ENCODE results near the gene CLRN3.

CLRN3 gene

GRCh38 chr10:127887541-127888415 lies 5.0 kb downstream of the CLRN3 start:
- no peaks in the 10 kb centered on the region for H3K9me3 Mint-ChIP-seq
- H3K36me3 Mint-ChIP-seq (ENCODE audit: insufficient read depth) = no peaks in the 10 kb centered on the region
- no peak overlapping the region for H3K4me3 Mint-ChIP-seq
- H3K27ac Mint-ChIP-seq (ENCODE audit: low read depth) = no peak overlapping the region
- DNase-seq (ENCODE audit: low spot score in 2 of 2) = no peak
- H3K4me1 Mint-ChIP-seq = no peaks in the 10 kb centered on the region
- H3K27me3 Mint-ChIP-seq = peaks cover 34% of the 10 kb centered on the region
- ATAC-seq (replicated peaks; ENCODE audit: extremely low read depth, poor library complexity, severe bottlenecking) = no peak

- Mint-ChIP-seq H3K27me3 (peaks cover 31% of the 10 kb centered on the region), H3K4me3 (no peak overlapping the region), H3K9me3 (no peaks in the 10 kb centered on the region), H3K36me3 (ENCODE audit: insufficient read depth) (no peaks in the 10 kb centered on the region), H3K27ac (ENCODE audit: low read depth) (no peak overlapping the region), H3K4me1 (no peaks in the 10 kb centered on the region)
- no peak for DNase-seq (ENCODE audit: low spot score in 2 of 2)
- ATAC-seq (replicated peaks; ENCODE audit: extremely low read depth, poor library complexity, severe bottlenecking) = no peak
These were observed 6.2 kb downstream of the CLRN3 start for GRCh38 chr10:127886371-127887051.

GRCh38 chr10:127884501-127884900 lies 8.2 kb downstream of the CLRN3 start:
- Mint-ChIP-seq H3K36me3 (ENCODE audit: insufficient read depth) (no peaks in the 10 kb centered on the region), H3K9me3 (no peaks in the 10 kb centered on the region), H3K4me1 (no peaks in the 10 kb centered on the region), H3K4me3 (no peak overlapping the region), H3K27me3 (peaks cover 31% of the 10 kb centered on the region), H3K27ac (ENCODE audit: low read depth) (no peak overlapping the region)
- DNase-seq (ENCODE audit: low spot score in 2 of 2) = no peak
- no peak for ATAC-seq (replicated peaks; ENCODE audit: extremely low read depth, poor library complexity, severe bottlenecking)

GRCh38 chr10:127883516-127883915 lies 9.2 kb downstream of the CLRN3 start:
- Mint-ChIP-seq H3K36me3 (ENCODE audit: insufficient read depth) (no peaks in the 10 kb centered on the region), H3K4me3 (no peak overlapping the region), H3K27me3 (peaks cover 27% of the 10 kb centered on the region), H3K9me3 (no peaks in the 10 kb centered on the region), H3K27ac (ENCODE audit: low read depth) (no peak overlapping the region), H3K4me1 (no peaks in the 10 kb centered on the region)
- ATAC-seq (replicated peaks; ENCODE audit: extremely low read depth, poor library complexity, severe bottlenecking) = no peak
- DNase-seq (ENCODE audit: low spot score in 2 of 2) = no peak

- Mint-ChIP-seq H3K9me3 (no peaks in the 10 kb centered on the region), H3K36me3 (ENCODE audit: insufficient read depth) (no peaks in the 10 kb centered on the region), H3K4me3 (no peak overlapping the region), H3K27me3 (peaks cover 24% of the 10 kb centered on the region), H3K27ac (ENCODE audit: low read depth) (no peak overlapping the region), H3K4me1 (no peaks in the 10 kb centered on the region)
- ATAC-seq (replicated peaks; ENCODE audit: extremely low read depth, poor library complexity, severe bottlenecking) (no peak), DNase-seq (ENCODE audit: low spot score in 2 of 2) (no peak)
These were observed 9.8 kb downstream of the CLRN3 start for GRCh38 chr10:127882801-127883459.

GRCh38 chr10:127882391-127882790 lies 10.3 kb downstream of the CLRN3 start:
- no peak for ATAC-seq (replicated peaks; ENCODE audit: extremely low read depth, poor library complexity, severe bottlenecking)
- H3K9me3 Mint-ChIP-seq = no peaks in the 10 kb centered on the region
- no peak overlapping the region for H3K27ac Mint-ChIP-seq (ENCODE audit: low read depth)
- H3K4me3 Mint-ChIP-seq = no peak overlapping the region
- H3K4me1 Mint-ChIP-seq = no peaks in the 10 kb centered on the region
- DNase-seq (ENCODE audit: low spot score in 2 of 2) = no peak
- no peaks in the 10 kb centered on the region for H3K36me3 Mint-ChIP-seq (ENCODE audit: insufficient read depth)
- peaks cover 24% of the 10 kb centered on the region for H3K27me3 Mint-ChIP-seq

- no peaks in the 10 kb centered on the region for H3K36me3 Mint-ChIP-seq (ENCODE audit: insufficient read depth)
- no peaks in the 10 kb centered on the region for H3K4me1 Mint-ChIP-seq
- ATAC-seq (replicated peaks; ENCODE audit: extremely low read depth, poor library complexity, severe bottlenecking) (no peak), DNase-seq (ENCODE audit: low spot score in 2 of 2) (no peak)
- no peak overlapping the region for H3K4me3 Mint-ChIP-seq
- no peaks in the 10 kb centered on the region for H3K9me3 Mint-ChIP-seq
- H3K27ac Mint-ChIP-seq (ENCODE audit: low read depth) = no peak overlapping the region
- peaks cover 20% of the 10 kb centered on the region for H3K27me3 Mint-ChIP-seq
These were observed 11.5 kb downstream of the CLRN3 start for GRCh38 chr10:127881262-127881661.

GRCh38 chr10:127880557-127880956 lies 12.2 kb downstream of the CLRN3 start:
- no peak overlapping the region for H3K4me3 Mint-ChIP-seq
- H3K9me3 Mint-ChIP-seq = no peaks in the 10 kb centered on the region
- H3K36me3 Mint-ChIP-seq (ENCODE audit: insufficient read depth) = no peaks in the 10 kb centered on the region
- ATAC-seq (replicated peaks; ENCODE audit: extremely low read depth, poor library complexity, severe bottlenecking) = no peak
- no peak for DNase-seq (ENCODE audit: low spot score in 2 of 2)
- H3K27me3 Mint-ChIP-seq = peaks cover 20% of the 10 kb centered on the region
- H3K4me1 Mint-ChIP-seq = no peaks in the 10 kb centered on the region
- no peak overlapping the region for H3K27ac Mint-ChIP-seq (ENCODE audit: low read depth)

- peaks cover 32% of the 10 kb centered on the region for H3K27me3 Mint-ChIP-seq
These were observed 14.2 kb downstream of the CLRN3 start for GRCh38 chr10:127878475-127879055.

GRCh38 chr10:127877699-127878098 lies 15.0 kb downstream of the CLRN3 start:
- H3K27ac Mint-ChIP-seq (ENCODE audit: low read depth) = no peak overlapping the region
- peaks cover 40% of the 10 kb centered on the region for H3K27me3 Mint-ChIP-seq
- H3K4me1 Mint-ChIP-seq = no peaks in the 10 kb centered on the region
- no peak overlapping the region for H3K4me3 Mint-ChIP-seq
- no peak for DNase-seq (ENCODE audit: low spot score in 2 of 2)
- no peaks in the 10 kb centered on the region for H3K9me3 Mint-ChIP-seq
- H3K36me3 Mint-ChIP-seq (ENCODE audit: insufficient read depth) = no peaks in the 10 kb centered on the region
- ATAC-seq (replicated peaks; ENCODE audit: extremely low read depth, poor library complexity, severe bottlenecking) = no peak

More at GRCh38 chr10:127878475-127879055, 14.2 kb downstream of the CLRN3 start:
- Mint-ChIP-seq H3K9me3 (no peaks in the 10 kb centered on the region), H3K27ac (ENCODE audit: low read depth) (no peak overlapping the region), H3K36me3 (ENCODE audit: insufficient read depth) (no peaks in the 10 kb centered on the region), H3K4me1 (no peaks in the 10 kb centered on the region), H3K4me3 (no peak overlapping the region)
- ATAC-seq (replicated peaks; ENCODE audit: extremely low read depth, poor library complexity, severe bottlenecking) (no peak), DNase-seq (ENCODE audit: low spot score in 2 of 2) (no peak)

- Mint-ChIP-seq H3K27me3 (peaks cover 46% of the 10 kb centered on the region), H3K4me3 (no peak overlapping the region), H3K9me3 (no peaks in the 10 kb centered on the region), H3K36me3 (ENCODE audit: insufficient read depth) (no peaks in the 10 kb centered on the region), H3K27ac (ENCODE audit: low read depth) (no peak overlapping the region), H3K4me1 (no peaks in the 10 kb centered on the region)
- no peak for DNase-seq (ENCODE audit: low spot score in 2 of 2)
- no peak for ATAC-seq (replicated peaks; ENCODE audit: extremely low read depth, poor library complexity, severe bottlenecking)
These were observed 15.6 kb downstream of the CLRN3 start for GRCh38 chr10:127877116-127877515.

- H3K27me3 Mint-ChIP-seq = peaks cover 58% of the 10 kb centered on the region
- no peaks in the 10 kb centered on the region for H3K4me1 Mint-ChIP-seq
- DNase-seq (ENCODE audit: low spot score in 2 of 2) = no peak
- H3K9me3 Mint-ChIP-seq = no peaks in the 10 kb centered on the region
- no peaks in the 10 kb centered on the region for H3K36me3 Mint-ChIP-seq (ENCODE audit: insufficient read depth)
- no peak overlapping the region for H3K27ac Mint-ChIP-seq (ENCODE audit: low read depth)
- ATAC-seq (replicated peaks; ENCODE audit: extremely low read depth, poor library complexity, severe bottlenecking) = no peak
- H3K4me3 Mint-ChIP-seq = no peak overlapping the region
These were observed 16.8 kb downstream of the CLRN3 start for GRCh38 chr10:127875916-127876315.

All from central memory CD8-positive, alpha-beta T cell (primary cell).